Parathyroid adenoma (tissue), 2 donors: Measurements from ENCODE around the gene EGLN1.

Experiments used
- H2AFZ ChIP-seq: fragments of 300-600 bp; sonication (generic); one replicate; pipeline ENCODE4 v1.7.0; 2017; ENCODE audit warnings: antibody characterized with exemption, mild to moderate bottlenecking
- H3K27ac ChIP-seq: fragments of 300-600 bp; sonication (generic); one replicate; pipeline ENCODE4 v1.7.0; 2017
- H3K27me3 ChIP-seq: fragments of 300-600 bp; sonication (generic); one replicate; pipeline ENCODE4 v1.7.0; 2017; ENCODE audit warnings: low read length; ENCODE audit not compliant: control insufficient read depth, insufficient read depth
- H3K36me3 ChIP-seq: fragments of 300-600 bp; sonication (generic); one replicate; pipeline ENCODE4 v1.7.0; 2017; ENCODE audit warnings: low read length; ENCODE audit not compliant: control insufficient read depth, insufficient read depth
- H3K4me1 ChIP-seq: fragments of 300-600 bp; sonication (generic); one replicate; pipeline ENCODE4 v1.7.0; 2017; ENCODE audit warnings: control low read depth
- H3K4me2 ChIP-seq: fragments of 300-600 bp; sonication (generic); one replicate; pipeline ENCODE4 v1.7.0; 2017; ENCODE audit warnings: low read length
- H3K4me3 ChIP-seq: fragments of 300-600 bp; sonication (generic); one replicate; pipeline ENCODE4 v1.7.0; 2017; ENCODE audit warnings: low read depth, low read length
- H3K79me2 ChIP-seq: fragments of 300-600 bp; sonication (generic); one replicate; pipeline ENCODE4 v1.7.0; 2017; ENCODE audit warnings: control low read depth
- H3K9ac ChIP-seq: fragments of 300-600 bp; sonication (generic); one replicate; pipeline ENCODE4 v1.7.0; 2017; ENCODE audit warnings: mild to moderate bottlenecking
- H3K9me3 ChIP-seq: fragments of 300-600 bp; sonication (generic); one replicate; pipeline ENCODE4 v1.7.0; 2017; ENCODE audit warnings: low read length; ENCODE audit not compliant: control insufficient read depth
- CTCF ChIP-seq: fragments of 300-600 bp; sonication (generic); IDR thresholded peaks from one replicate; pipeline ENCODE4 v1.7.0; 2017; ENCODE audit warnings: antibody characterized with exemption, mild to moderate bottlenecking
- donor health status: primary hyperparathyroidism.

Gene EGLN1

DNA sequence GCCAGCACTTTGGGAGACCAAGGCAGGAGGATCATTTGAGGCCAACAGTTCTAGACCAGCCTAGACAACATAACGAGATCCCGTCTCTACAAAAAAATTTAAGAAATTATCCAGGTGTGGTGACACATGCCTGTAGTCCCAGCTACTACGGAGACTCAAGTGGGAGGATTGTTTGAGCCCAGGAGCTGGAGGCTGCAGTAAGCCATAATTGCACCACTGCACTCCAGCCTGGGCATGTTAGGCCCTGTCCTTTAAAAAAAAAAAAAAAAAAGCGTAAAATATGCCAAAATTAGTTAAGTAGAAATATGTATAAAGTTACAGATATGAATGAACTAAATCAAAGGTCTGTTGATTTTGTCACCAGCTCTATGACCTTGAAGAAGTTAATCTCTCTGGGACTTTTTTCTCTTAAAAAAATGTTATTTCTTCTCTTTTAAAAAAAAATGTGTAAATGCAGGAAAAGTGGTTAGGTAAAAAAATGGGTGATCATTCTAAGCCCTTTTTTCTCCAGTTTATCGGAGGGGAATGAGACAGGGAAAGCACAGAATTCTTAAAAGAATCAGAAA is 7.0 kb downstream of the EGLN1 start:
- H3K36me3 ChIP-seq = no peaks in the 10 kb centered on the region
- H3K4me1 ChIP-seq = peaks cover 8% of the 10 kb centered on the region
- H2AFZ ChIP-seq = no peak overlapping the region
- no peaks in the 10 kb centered on the region for H3K27me3 ChIP-seq
- H3K27ac ChIP-seq = no peak overlapping the region
- no peak overlapping the region for H3K4me3 ChIP-seq
- peaks cover 46% of the 10 kb centered on the region for H3K79me2 ChIP-seq
- no peak for TF ChIP-seq CTCF
- no peaks in the 10 kb centered on the region for H3K9me3 ChIP-seq
- no peak overlapping the region for H3K4me2 ChIP-seq
- no peak overlapping the region for H3K9ac ChIP-seq

- Histone ChIP-seq H2AFZ (no peak overlapping the region), H3K79me2 (peaks cover 46% of the 10 kb centered on the region), H3K27ac (no peak overlapping the region), H3K4me3 (no peak overlapping the region), H3K9me3 (no peaks in the 10 kb centered on the region), H3K36me3 (no peaks in the 10 kb centered on the region), H3K27me3 (no peaks in the 10 kb centered on the region), H3K4me2 (no peak overlapping the region), H3K9ac (no peak overlapping the region), H3K4me1 (peaks cover 8% of the 10 kb centered on the region)
- TF ChIP-seq CTCF = no peak
Measured at GRCh38 chr1:231414260-231415016, 7.6 kb downstream of the EGLN1 start.

- H3K4me1 ChIP-seq = peaks cover 4% of the 10 kb centered on the region
- H3K4me2 ChIP-seq = no peak overlapping the region
- peaks cover 40% of the 10 kb centered on the region for H3K79me2 ChIP-seq
- no peaks in the 10 kb centered on the region for H3K9me3 ChIP-seq
- no peaks in the 10 kb centered on the region for H3K36me3 ChIP-seq
- H3K27ac ChIP-seq = no peak overlapping the region
- no peak overlapping the region for H3K4me3 ChIP-seq
- H3K9ac ChIP-seq = no peak overlapping the region
- H3K27me3 ChIP-seq = no peaks in the 10 kb centered on the region
- no peak overlapping the region for H2AFZ ChIP-seq
- no peak for TF ChIP-seq CTCF
Measured at GRCh38 chr1:231413749-231414082, 8.4 kb downstream of the EGLN1 start.

DNA sequence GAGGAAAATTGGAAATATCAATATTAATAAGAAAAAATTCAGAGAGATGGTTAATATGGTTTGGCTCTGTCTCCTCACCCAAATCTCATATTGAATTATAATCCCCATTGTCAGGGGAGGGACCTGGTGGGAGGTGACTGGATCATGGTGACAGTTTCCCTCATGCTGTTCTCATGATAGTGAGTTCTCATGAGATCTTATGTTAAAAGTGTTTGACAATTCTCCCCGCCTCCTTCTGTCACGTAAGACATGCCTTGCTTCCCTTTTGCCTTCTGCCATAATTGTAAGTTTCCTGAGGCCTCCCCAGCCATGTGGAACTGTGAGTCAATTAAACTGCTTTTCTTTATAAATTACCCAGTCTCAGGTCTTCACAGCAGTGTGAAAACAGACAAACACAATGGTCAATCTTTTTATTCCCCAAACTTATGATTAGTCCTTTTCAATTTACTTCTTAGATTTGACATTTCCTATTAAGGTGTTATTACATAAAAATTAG is 11.0 kb downstream of the EGLN1 start:
- Histone ChIP-seq H3K79me2 (peaks cover 33% of the 10 kb centered on the region), H3K27ac (no peak overlapping the region), H3K36me3 (no peaks in the 10 kb centered on the region), H2AFZ (no peak overlapping the region), H3K9ac (no peak overlapping the region), H3K4me2 (no peak overlapping the region), H3K4me1 (no peaks in the 10 kb centered on the region), H3K9me3 (no peaks in the 10 kb centered on the region), H3K27me3 (no peaks in the 10 kb centered on the region), H3K4me3 (no peak overlapping the region)
- no peak for TF ChIP-seq CTCF
